ENCODE measurements around the gene AFTPH.

AFTPH gene

DNA sequence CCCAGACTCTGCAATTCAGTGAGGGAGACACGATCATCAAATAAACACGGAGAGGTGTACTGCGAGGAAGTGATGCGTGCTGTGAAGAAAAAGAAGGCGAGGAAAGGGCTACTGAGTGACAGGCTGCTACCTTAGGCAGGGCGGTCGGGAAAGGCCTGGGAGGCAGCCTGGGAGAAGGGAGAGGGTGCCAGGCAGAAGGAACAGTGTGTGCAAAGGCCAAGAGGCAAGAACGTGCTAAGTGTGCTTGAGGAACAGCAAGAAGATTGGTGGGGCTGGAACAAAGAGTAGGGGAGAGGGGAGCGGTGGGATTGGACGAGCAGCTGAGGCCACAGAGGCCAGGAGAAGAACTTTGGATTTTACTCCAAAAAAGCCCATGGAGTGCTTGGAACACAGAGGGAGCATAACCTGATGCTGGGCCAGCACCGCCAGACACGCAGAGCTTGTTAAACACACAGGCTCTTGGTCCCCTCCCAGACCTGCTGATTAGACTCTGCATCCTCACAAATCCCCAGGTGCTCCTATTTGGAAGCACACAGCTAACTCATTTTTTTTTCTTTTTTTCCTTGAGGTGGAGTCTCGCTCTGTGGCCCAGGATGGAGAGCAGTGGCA is 99.2 kb downstream of the AFTPH start:
- no peak for TF ChIP-seq ZFX (IDR thresholded peaks at IDR 0.05)
- TF ChIP-seq, protein P1, sequence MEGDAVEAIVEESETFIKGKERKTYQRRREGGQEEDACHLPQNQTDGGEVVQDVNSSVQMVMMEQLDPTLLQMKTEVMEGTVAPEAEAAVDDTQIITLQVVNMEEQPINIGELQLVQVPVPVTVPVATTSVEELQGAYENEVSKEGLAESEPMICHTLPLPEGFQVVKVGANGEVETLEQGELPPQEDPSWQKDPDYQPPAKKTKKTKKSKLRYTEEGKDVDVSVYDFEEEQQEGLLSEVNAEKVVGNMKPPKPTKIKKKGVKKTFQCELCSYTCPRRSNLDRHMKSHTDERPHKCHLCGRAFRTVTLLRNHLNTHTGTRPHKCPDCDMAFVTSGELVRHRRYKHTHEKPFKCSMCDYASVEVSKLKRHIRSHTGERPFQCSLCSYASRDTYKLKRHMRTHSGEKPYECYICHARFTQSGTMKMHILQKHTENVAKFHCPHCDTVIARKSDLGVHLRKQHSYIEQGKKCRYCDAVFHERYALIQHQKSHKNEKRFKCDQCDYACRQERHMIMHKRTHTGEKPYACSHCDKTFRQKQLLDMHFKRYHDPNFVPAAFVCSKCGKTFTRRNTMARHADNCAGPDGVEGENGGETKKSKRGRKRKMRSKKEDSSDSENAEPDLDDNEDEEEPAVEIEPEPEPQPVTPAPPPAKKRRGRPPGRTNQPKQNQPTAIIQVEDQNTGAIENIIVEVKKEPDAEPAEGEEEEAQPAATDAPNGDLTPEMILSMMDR (conservative IDR thresholded peaks at IDR 0.05), result no peak
- H3K27ac ChIP-seq, result no peak overlapping the region

DNA sequence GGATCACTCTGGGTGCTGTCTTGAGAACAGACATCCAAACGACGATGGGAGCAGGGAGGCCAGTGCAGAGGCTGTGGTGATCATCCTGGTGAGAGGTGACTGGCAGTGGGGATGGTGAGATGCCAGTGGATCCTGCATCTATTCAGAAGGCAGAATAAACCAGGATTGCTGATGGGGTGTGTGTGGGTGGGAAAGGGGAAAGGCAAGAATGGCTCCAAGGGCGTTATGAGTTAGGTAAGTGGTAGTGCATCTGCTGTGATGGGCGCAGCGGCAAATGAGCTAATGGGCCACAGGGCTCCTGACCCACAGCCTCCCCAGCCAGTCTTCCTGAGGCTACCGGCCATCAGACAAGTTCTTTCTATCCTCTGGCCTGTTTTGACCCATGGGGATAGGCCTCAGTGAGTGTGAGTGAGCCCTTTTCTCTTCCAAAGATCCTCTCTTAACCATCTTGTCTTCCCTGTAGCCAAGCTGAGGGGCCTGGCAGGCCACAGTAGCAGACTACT is 100.0 kb downstream of the AFTPH start:
- no peak for TF ChIP-seq ZFX (IDR thresholded peaks at IDR 0.05)
- TF ChIP-seq, protein P1 (conservative IDR thresholded peaks at IDR 0.05), result no peak

DNA sequence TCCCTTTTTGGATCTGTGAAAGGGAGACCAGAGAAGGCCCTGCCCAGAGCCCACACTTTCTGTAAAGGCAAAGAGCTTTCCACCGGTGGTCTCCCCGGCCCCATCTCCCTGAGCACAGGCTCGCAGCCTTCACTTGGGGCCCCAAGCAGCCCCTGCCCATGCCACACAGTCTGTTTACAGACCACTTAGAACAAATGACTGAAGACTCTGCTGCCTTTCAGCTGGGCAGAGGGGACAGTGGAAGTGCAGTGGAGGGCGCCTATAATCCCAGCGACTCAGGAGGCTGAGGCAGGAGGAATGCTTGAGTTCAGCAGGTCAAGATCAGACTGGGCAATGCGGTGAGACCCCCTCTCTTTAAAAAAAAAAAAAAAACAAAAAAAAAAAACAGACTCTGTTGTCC is 100.7 kb downstream of the AFTPH start:
- no peak overlapping the region for H3K27ac ChIP-seq
- TF ChIP-seq, protein P1 (conservative IDR thresholded peaks at IDR 0.05), result no peak
- no peak for TF ChIP-seq ZFX (IDR thresholded peaks at IDR 0.05)

More for the DNA sequence above, 100.0 kb downstream of the AFTPH start:
- no peak overlapping the region for H3K27ac ChIP-seq

DNA sequence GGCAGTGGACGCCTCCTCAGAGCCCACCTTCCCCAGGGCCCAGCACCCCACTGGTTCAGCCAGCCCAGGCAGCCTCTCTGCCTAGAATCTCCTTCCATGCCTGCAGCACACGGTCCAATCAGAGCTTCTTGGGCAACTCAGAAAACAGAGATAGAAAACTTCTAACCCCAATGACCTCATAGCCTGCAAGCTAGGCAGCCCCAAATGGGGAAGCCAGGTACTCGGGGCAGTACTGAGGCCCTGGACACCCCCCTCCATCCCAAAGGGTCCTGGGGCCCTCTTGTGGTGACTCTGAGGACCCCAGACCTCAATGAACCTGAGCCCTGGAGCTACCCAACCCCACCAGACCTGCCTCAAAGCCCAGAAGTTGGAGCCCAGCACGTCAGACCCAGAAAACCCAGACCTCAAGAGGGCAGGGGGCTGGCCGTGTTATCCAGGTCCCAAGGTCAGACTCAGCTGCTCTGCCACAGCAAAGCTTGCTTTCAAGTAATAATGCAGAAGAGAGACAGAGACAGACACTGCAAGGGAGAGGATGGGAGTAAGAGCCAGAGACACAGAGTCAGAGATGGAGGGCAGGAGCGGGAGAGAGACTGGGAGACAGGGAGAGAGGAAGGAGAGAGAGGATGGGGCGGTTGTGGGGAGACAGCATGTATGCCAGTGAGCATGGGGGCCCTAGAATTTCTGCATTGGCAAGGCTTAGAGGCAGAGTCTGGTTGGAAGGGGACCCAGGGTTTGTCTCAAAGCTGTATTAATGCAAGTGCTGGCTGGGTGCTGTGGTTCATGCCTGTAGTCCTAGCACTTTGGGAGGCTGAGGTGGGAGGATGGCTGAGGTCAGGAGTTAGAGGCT is 101.4 kb downstream of the AFTPH start:
- TF ChIP-seq, protein P1 (conservative IDR thresholded peaks at IDR 0.05), result no peak
- TF ChIP-seq ZFX (IDR thresholded peaks at IDR 0.05), result no peak

DNA sequence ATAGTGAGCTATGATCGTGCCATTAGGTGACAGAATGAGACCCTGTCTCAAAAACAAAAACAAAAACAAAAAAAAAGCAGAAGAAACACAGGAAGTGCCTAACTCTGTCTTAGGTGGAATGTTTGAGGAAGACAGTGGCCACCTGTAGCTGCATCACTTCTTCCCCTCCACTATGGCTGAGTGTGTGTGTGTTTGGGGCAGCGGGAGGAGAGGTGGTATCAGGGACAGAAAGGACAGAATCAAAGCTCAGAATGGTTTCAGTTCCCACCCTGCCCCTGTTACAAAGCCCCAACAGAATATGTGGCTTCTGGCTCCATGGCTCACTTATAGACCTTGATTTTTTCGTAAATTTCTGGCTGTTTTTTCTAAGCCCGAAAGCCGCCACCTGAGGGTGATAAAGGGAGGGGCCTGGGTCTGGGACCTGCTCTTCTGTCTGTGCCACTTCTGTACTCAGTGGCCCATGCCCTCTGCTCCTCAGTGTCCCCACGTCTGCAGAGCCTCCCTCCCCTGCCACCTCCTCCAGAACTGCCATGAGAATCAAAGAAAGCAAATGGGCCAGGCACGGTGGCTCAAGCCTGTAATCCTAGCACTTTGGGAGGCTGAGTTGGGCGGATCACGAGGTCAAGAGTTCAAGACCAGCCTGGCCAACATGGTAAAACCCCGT is 102.2 kb downstream of the AFTPH start:
- H3K27ac ChIP-seq, result no peak overlapping the region
- TF ChIP-seq ZFX (IDR thresholded peaks at IDR 0.05), result no peak
- TF ChIP-seq, protein P1 (conservative IDR thresholded peaks at IDR 0.05), result no peak

More for the DNA sequence above, 101.4 kb downstream of the AFTPH start:
- H3K27ac ChIP-seq, result no peak overlapping the region

DNA sequence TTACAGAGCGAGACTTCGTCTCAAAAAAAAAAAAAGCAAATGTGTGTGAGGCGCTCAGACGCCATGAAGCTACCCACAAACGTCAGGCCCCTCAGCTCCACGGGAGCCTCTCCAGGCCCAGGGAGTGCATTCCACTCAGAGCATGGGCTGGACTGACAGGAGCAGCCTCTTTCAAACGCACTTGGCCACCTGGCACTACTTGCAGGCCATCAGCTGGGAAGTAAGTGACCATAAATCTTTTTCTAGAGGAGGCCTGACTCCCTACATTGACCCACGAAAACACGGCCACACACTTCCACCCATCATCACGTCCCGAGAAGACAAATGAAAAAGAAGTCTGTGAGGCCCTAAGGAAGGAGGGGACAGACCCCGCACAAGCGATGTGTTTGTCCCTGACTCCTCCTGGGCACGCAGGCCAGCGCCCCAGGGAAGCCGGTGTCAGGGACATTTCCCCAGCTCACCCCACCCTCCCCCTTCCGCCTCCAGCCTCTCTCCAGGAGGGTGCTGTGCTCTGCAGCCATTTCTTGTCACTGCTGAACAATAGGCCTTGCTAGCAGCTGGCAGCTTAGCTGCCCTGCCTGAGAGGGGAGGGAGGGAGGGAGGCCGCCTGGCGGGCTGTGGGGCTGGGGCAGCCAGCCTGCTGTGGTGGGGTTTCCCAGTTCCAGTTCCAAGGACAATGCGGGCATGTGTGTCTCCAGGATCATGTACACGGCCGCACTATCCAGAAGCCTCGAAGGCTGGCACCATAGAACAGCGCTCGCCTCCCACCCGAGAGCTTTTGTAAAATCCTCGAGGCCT is 103.0 kb downstream of the AFTPH start:
- no peak for TF ChIP-seq ZFX (IDR thresholded peaks at IDR 0.05)
- TF ChIP-seq, protein P1 (conservative IDR thresholded peaks at IDR 0.05), result no peak
- no peak overlapping the region for H3K27ac ChIP-seq

Measured in C4-2B (cell line).